Stimulated activated CD4-positive, alpha-beta T cell treated with anti-CD3 and anti-CD28 coated beads, Interleukin-2, amount 100 ng/mL, for 4 hours (primary cell): ENCODE measurements around the gene PRR14L.
"Not testable (repeated sequence)": the region's sequence is repeated elsewhere in the genome, so short reads cannot be mapped to it uniquely, and the experiment has no call there.

ENCODE experiments used
- DNase-seq: peaks from one replicate; pipeline ENCODE4 v3.0.0-alpha.2; 2020; ENCODE audit warnings: low read depth

PRR14L gene

DNA sequence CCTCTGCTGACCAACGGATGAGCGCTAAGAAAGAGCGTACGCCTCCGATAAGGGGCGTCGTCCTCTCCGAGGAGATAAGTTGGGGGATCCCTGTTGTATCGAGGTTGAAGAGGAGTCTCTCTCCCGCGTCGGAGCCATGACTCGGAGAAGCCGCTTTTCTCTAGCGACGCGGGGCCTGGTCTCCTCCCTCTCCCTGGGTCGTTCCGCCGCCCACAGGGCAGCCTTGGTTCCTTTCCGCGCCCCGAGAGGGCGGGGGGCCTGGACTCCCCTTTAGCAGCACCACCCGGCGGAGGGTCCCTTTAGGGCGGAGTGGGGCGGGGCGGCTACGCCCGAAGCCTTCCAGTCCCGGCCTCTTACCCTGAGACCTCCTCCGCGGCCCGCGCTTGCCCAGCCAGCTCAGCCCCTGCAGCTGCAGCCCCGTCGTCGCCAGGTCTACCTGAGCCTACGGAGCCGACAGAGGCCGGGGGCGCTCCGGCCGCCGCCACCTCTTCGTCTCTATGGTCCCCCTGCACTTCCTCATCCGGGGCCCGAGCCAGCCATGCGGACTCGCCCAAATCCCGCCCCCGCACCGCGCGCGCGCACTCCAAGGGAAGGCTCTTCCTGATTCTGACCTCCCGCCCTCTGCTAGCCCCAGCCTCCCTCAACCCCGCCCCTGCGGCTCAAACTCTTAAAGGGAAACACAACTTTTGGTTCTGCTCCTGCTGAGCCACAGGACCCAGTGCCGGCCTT lies at the start of gene PRR14L:
Gene PRR14L (minus strand): TSS at position 497 of the 729 bp plus-strand sequence. CDS start 11,272 bp downstream, outside the sequence.
- peak; percentile 99 for DNase-seq

GRCh38 chr22:31799358-31799757 lies 49.4 kb upstream of the PRR14L start:
- not testable (repeated sequence) for DNase-seq

GRCh38 chr22:31790240-31790639 lies 40.3 kb upstream of the PRR14L start:
- DNase-seq: no peak

- DNase-seq: no peak
Observed at GRCh38 chr22:31789803-31790202, 39.9 kb upstream of the PRR14L start.

DNA sequence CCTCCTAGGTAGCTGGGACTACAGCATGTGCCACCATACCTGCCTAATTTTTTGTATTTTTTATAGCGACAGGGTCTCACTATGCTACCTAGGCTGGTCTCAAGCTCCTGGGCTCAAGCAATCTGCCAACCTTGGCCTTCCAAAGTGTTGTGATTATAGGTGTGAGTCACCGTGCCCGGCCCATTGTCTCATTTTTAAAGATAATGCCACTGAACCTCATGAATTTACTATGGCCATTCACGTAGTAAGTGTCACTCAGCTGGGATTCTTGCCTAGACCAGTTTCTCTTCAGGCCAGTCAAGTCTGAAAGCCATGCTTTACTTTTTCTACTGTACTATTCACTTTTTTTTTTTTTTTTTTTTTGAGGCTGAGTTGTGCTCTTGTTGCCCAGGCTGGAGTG lies 26.3 kb upstream of the PRR14L start:
- no peak for DNase-seq

DNA sequence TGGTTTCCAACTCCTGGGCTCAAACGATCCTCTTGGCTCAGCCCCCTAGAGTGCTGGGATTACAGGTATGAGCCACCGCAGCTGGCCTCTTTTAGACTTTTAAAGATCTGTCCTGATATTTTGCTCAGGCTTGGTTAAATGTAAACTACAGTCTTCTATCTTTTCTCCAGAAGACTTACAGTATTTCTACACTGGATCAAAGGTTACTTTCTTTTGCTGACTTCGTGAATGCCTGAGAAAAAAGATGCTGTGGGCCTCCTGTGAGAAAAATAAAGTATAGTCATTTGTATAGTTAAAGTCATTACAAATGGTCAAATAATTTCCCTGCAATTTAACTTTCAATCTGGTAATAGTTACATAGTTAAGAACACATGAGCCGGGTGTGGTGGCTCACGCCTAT lies 23.5 kb upstream of the PRR14L start:
- DNase-seq: no peak

DNA sequence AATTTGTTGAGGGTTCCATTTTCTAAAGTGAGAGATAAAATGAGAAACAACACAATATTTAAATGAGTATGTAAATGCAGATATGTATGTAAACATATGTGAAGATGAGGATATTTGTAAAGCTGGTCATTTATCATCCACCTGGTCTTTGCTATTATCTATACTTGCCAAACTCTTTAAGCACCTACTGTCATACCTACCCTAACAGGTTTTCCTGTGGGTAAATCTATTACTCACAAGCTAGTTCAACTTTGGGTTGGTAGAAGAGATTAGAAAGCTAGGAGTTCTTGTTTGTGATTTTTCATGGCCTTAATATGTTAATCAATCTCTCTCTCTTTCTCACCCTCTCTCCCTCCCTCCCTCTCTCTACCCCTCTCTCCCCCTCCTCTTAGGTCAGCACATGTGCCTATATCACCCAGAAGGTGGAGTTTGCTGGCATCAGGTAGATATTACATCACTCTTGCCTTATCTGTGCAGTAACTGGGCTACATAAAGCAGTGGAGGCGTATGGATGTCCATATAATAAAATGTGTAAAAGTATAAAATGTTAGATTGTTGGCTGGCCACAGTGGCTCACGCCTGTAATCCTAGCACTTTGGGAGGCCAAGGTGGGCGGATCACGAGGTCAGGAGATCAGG lies 18.6 kb upstream of the PRR14L start:
- no peak for DNase-seq

GRCh38 chr22:31764785-31765184 lies 14.9 kb upstream of the PRR14L start:
- no peak for DNase-seq

GRCh38 chr22:31758860-31759259 lies 8.9 kb upstream of the PRR14L start:
- not testable (repeated sequence) for DNase-seq

DNA sequence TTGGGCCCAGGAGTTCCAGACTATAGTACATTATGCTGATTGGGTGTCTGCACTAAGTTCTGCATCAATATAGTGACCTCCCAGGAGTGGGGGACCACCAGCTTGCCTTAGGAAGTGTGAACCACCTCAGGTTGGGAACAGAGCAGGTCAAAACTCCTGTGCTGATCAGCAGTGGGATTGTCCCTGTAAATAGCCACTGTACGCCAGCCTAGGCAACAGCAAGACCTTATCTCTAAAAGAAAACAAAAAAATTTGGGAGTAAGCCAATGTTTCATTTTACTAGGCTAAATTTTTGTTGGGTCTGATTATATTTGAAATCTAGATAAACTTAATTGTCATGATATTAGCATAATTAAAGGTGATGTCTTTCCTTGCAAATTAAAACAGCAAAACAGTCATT lies 7.3 kb upstream of the PRR14L start:
- no peak for DNase-seq

DNA sequence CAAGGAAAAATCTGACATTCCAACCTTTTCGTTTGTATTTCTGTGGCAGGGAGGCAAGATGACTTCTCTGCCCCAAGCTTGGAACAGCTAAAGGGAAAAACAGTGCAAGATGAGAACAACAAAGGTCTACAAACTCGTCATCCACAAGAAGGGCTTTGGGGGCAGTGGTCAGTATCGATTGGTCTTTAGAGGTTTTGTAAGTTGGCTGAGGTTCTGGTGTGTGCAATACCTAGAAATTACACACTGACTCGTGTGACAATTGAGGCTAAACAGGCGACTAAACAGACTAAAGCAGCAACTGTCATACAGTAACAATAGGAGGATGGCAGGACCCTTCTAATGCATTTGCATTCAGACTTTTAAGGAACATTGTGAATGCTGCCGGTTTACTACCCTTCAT lies 4.9 kb upstream of the PRR14L start:
- no peak for DNase-seq

GRCh38 chr22:31753634-31754501 lies 3.9 kb upstream of the PRR14L start, which contains the start of gene DEPDC5:
DEPDC5 (plus strand) TSS chr22:31754019; CDS start chr22:31754922, 903 bp downstream.
- DNase-seq: peak; percentile 96

DNA sequence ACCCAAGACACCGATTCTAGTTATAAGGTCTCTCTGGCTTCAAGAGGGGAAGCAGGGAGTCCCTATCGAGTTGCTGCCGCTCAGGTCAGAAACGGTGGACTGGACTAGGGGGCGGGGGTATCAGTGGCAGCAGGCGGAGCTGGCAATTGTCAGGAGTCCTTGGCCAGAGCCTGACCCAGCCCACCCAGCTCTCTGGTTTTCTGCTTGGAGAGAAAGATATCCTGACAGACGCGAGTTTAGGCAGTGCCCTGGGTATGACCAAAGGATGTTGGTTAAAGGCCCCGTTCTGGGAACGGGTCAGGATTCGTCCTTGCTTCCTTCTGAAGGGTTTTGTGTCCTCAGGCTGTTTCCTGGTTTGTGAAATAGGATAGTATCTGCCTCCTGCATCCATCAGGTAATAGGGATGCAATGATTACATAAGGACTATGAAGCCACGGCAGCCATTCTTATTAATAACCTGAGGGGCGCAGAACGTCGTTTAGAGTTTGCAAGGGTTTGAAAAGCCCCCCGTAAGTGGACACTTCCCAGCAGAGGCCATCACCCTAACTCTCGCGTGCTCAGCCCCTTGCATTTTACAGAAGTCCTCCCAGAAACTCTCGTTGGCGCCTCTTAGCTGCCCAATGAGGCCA lies 3.2 kb upstream of the PRR14L start:
- DNase-seq: no peak

- DNase-seq: no peak
Observed at GRCh38 chr22:31752096-31752847, 2.3 kb upstream of the PRR14L start.

GRCh38 chr22:31750365-31751284 lies 693 bp upstream of the PRR14L start:
- DNase-seq: no peak

GRCh38 chr22:31748490-31748889 lies 1.4 kb downstream of the PRR14L start:
- no peak for DNase-seq

DNA sequence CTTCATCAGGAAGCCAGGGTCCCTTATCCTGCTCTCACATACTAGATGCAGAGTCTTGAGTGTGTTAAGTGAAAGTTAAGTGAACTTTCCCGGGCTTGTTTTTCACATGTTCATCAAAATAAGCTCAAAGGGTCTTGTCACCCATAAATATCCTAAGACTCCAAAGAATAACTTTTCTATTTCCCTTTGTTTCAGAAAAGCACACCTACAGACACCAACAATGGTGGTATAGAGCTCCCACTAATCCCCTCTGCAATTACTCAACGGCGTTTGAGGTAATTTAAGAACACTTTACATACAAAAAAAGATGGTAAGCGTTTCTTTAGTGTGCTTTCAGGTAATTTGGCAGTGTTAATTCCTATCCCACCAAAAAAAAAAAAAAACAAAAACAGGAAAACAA lies 2.5 kb downstream of the PRR14L start:
- no peak for DNase-seq

DNA sequence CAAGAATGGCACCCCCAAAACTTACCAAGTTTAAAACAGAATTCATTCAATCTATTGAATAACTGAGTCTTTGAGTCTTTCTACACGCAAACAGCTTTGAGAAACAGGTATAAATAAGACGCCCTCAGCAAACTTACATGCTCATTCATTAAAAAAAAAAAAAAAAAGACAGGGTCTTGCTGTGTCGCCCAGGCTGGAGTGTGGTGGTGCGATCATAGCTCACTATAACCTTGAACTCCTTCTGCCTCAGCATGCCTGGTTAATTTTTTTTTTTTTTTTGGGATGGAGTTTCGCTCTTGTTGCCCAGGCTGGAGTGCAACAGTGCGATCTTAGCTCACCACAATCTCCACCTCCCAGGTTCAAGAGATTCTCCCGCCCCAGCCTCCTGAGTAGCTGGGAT lies 6.1 kb downstream of the PRR14L start:
- DNase-seq: no peak

DNA sequence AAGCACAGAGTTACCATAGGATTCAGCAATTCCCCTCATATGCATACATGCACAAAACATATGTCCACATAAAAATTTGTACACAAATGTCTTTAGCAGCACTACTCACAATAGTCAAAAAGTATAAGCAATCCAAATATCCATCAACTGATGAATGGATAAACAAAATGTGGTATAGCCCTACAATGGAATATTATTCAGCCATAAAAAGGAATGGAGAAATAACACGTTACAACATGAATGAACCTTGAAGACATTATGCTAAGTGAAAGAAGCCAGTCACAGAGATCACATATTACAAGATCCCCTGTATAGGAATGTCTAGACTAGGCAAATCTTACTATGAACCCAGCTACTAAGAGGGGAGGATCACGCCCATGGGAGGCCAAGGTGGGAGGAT lies 7.2 kb downstream of the PRR14L start:
- DNase-seq: no peak

- DNase-seq: no peak
Observed at GRCh38 chr22:31742115-31742514, 7.8 kb downstream of the PRR14L start.
